Adrenal gland (tissue), 19 donors: Measurements from ENCODE around the gene YIPF3. TPM values are rescaled to one million over a fixed set of nuclear protein-coding genes. Genes with fewer than 3 reads are reported as not detected.
"Not testable (repeated sequence)": the region's sequence is repeated elsewhere in the genome, so short reads cannot be mapped to it uniquely, and the experiment has no call there.

Experiments used
- DNase-seq, 7 donors: peaks; one replicate each; pipeline ENCODE4 v3.0.0-alpha.2; 2019 to 2020
- H3K27ac ChIP-seq, 5 donors: fragments of 200-600 bp; sonication (generic) in 4 of 5; 1 replicate in 3 of 5; 2 replicates in 2 of 5; pipeline versions ENCODE4 v1.5.1 to v1.8.0; 2016 to 2020; ENCODE audit warnings: mild to moderate bottlenecking in 1 of 5
- H3K27me3 ChIP-seq: fragments of 200-600 bp; 2 replicates; pipeline ENCODE4 v1.8.0; 2021
- H3K36me3 ChIP-seq, 2 donors: fragments of 200-600 bp; replicated peaks in 1 of 2; 1 replicate in 1 of 2; 2 replicates in 1 of 2; pipeline versions ENCODE4 v1.5.1 to v1.8.0; 2018 to 2022
- H3K4me1 ChIP-seq, 2 donors: fragments of 200-600 bp; replicated peaks in 1 of 2; 1 replicate in 1 of 2; 2 replicates in 1 of 2; pipeline versions ENCODE4 v1.5.1 to v1.8.0; 2018 to 2021
- H3K4me3 ChIP-seq, 4 donors: fragments of 200-600 bp; sonication (generic) in 3 of 4; one replicate each; pipeline ENCODE4 v1.5.1; 2016 to 2018
- H3K9me3 ChIP-seq, 3 donors: fragments of 200-600 bp; sonication (generic) in 1 of 3; replicated peaks in 1 of 3; 1 replicate in 2 of 3; 2 replicates in 1 of 3; pipeline versions ENCODE4 v1.5.1 to v1.8.0; 2016 to 2021
- POLR2A ChIP-seq, 2 donors: fragments of 450-650 bp; IDR thresholded peaks; one replicate each; pipeline ENCODE4 v1.6.1; 2017; ENCODE audit warnings: antibody characterized with exemption in 2 of 2, mild to moderate bottlenecking in 2 of 2, moderate library complexity in 1 of 2
- WGBS, 4 donors: extraction: QIAGEN DNeasy Blood & Tissue Kit in 2 of 4; methylation state at CpG; one replicate each; pipeline versions ENCODE4 v1.1.5 to v1.1.7; 2013 to 2017; 5-methylcytosine and 5-hydroxymethylcytosine counted together
- intact Hi-C, 2 donors: fragments of 100-400 bp; cut with DNase I; formaldehyde crosslinking; loops; one replicate each; pipeline versions ENCODE4 v1.14.1 to v1.15.0; 2022 to 2023
- long read RNA-seq, 10 donors: library from polyadenylated mRNA in 3 of 10; unstranded in 2 of 10; stranded (forward) in 1 of 10; transcript quantifications; one replicate each; pipeline ENCODE4 v2.0.0 and lab custom pipeline, GENCODE V29; 2021 to 2026
- polyA plus RNA-seq, 3 donors: library from polyadenylated mRNA; stranded (reverse); fragments of 200-250 nt in 2 of 3; fragments of 350-450 nt in 1 of 3; fragmentation: Illumina TruSeq in 1 of 3; extraction: RNeasy Lipid Tissue Mini Kit (QIAGEN cat#74804) in 1 of 3; gene quantifications; one replicate each; pipeline ENCODE4 v1.2.3, GENCODE V29; 2013 to 2014
- total RNA-seq, 9 donors: library from RNA; depleted of rRNA in 4 of 9; stranded (reverse); fragments of >200 nt in 4 of 9; fragments of 120-200 nt in 1 of 9; fragmentation: NEBNext Ultra II Directional in 1 of 9; extraction: Animal tissue kit (Norgen Biotek cat#: 25700) in 1 of 9; gene quantifications; one replicate each; pipeline versions ENCODE4 v1.1.0 to v1.2.4, GENCODE V29; 2013 to 2023
- TF ChIP-seq, protein P1 (sequence below), 6 experiments: fragments of 450-650 bp in 4 of 6; fragments of 200-600 bp in 2 of 6; sonication (generic) in 1 of 6; IDR thresholded peaks; 1 replicate in 5 of 6; 2 replicates in 1 of 6; pipeline versions ENCODE4 v1.5.1 to v1.8.0; 2016 to 2021; ENCODE audit warnings: antibody characterized with exemption in 6 of 6, mild to moderate bottlenecking in 2 of 6, moderate library complexity in 1 of 6
- donor health status: healthy with polysubstance abuse.
- donor health status: Bipolar disorder and iron deficiency.
- donor health status: DM: yes; HTN: yes; CAD: no.
- donor health status: DM: no; HTN: no; CAD: no.
- donor health status: DM: no; HTN: no; CAD: no.
- donor health status: DM: yes; HTN: yes; CAD: no.

Gene YIPF3
- total RNA-seq (100 to 1,000 TPM; 121 to 271 (median 170) TPM), polyA plus RNA-seq (100 to 1,000 TPM in 1 of 3 donors, 10 to 100 TPM in 2; 78.1 to 139 (median 98.0) TPM)
- long read RNA-seq, donor 1, transcript YIPF3-202 (9 exons, 1,576 nt), result major isoform, 54 of 179 reads
- long read RNA-seq, donor 1, partial matches to known transcripts, result 107 of 179 reads
- long read RNA-seq, donor 1, other reads (novel, unspliced or antisense), result 6 of 179 reads
- long read RNA-seq, donor 2, transcript YIPF3-202 (9 exons, 1,576 nt), result major isoform, 48 of 100 reads
- long read RNA-seq, donor 2, transcript YIPF3-211 (3 exons, 652 nt), result minor isoform, 5 of 100 reads
- long read RNA-seq, donor 2, partial matches to known transcripts, result 41 of 100 reads
- long read RNA-seq, donor 2, other reads (novel, unspliced or antisense), result 0 of 100 reads
- long read RNA-seq, donor 3, transcript YIPF3-211 (3 exons, 652 nt), result minor isoform, 5 of 82 reads
- long read RNA-seq, donor 3, transcript YIPF3-202 (9 exons, 1,576 nt), result major isoform, 44 of 82 reads
- long read RNA-seq, donor 3, partial matches to known transcripts, result 31 of 82 reads
- long read RNA-seq, donor 3, other reads (novel, unspliced or antisense), result 0 of 82 reads
- long read RNA-seq, donor 4, transcript YIPF3-211 (3 exons, 652 nt), result minor isoform, 6 of 187 reads
- long read RNA-seq, donor 4, transcript YIPF3-202 (9 exons, 1,576 nt), result major isoform, 157 of 187 reads
- long read RNA-seq, donor 4, partial matches to known transcripts, result 14 of 187 reads
- long read RNA-seq, donor 4, other reads (novel, unspliced or antisense), result 8 of 187 reads
- long read RNA-seq, donor 5, transcript YIPF3-202 (9 exons, 1,576 nt), result major isoform, 291 of 325 reads
- long read RNA-seq, donor 5, partial matches to known transcripts, result 14 of 325 reads
- long read RNA-seq, donor 5, other reads (novel, unspliced or antisense), result 18 of 325 reads
- long read RNA-seq, donor 6, transcript YIPF3-211 (3 exons, 652 nt), result minor isoform, 5 of 95 reads
- long read RNA-seq, donor 6, transcript YIPF3-202 (9 exons, 1,576 nt), result major isoform, 77 of 95 reads
- long read RNA-seq, donor 6, partial matches to known transcripts, result 8 of 95 reads
- long read RNA-seq, donor 6, other reads (novel, unspliced or antisense), result 5 of 95 reads
- long read RNA-seq, donor 7, transcript YIPF3-202 (9 exons, 1,576 nt), result major isoform, 24 of 66 reads
- long read RNA-seq, donor 7, partial matches to known transcripts, result 34 of 66 reads
- long read RNA-seq, donor 7, other reads (novel, unspliced or antisense), result 0 of 66 reads
- long read RNA-seq, donor 8, transcript YIPF3-202 (9 exons, 1,576 nt), result major isoform, 86 of 143 reads
- long read RNA-seq, donor 8, partial matches to known transcripts, result 53 of 143 reads
- long read RNA-seq, donor 8, other reads (novel, unspliced or antisense), result 0 of 143 reads
- long read RNA-seq, donor 9, transcript YIPF3-211 (3 exons, 652 nt), result minor isoform, 6 of 94 reads
- long read RNA-seq, donor 9, transcript YIPF3-202 (9 exons, 1,576 nt), result major isoform, 53 of 94 reads
- long read RNA-seq, donor 9, partial matches to known transcripts, result 32 of 94 reads
- long read RNA-seq, donor 9, other reads (novel, unspliced or antisense), result 0 of 94 reads
- long read RNA-seq, donor 10, transcript YIPF3-202 (9 exons, 1,576 nt), result major isoform, 39 of 40 reads
- long read RNA-seq, donor 10, partial matches to known transcripts, result 0 of 40 reads
- long read RNA-seq, donor 10, other reads (novel, unspliced or antisense), result 0 of 40 reads

DNA sequence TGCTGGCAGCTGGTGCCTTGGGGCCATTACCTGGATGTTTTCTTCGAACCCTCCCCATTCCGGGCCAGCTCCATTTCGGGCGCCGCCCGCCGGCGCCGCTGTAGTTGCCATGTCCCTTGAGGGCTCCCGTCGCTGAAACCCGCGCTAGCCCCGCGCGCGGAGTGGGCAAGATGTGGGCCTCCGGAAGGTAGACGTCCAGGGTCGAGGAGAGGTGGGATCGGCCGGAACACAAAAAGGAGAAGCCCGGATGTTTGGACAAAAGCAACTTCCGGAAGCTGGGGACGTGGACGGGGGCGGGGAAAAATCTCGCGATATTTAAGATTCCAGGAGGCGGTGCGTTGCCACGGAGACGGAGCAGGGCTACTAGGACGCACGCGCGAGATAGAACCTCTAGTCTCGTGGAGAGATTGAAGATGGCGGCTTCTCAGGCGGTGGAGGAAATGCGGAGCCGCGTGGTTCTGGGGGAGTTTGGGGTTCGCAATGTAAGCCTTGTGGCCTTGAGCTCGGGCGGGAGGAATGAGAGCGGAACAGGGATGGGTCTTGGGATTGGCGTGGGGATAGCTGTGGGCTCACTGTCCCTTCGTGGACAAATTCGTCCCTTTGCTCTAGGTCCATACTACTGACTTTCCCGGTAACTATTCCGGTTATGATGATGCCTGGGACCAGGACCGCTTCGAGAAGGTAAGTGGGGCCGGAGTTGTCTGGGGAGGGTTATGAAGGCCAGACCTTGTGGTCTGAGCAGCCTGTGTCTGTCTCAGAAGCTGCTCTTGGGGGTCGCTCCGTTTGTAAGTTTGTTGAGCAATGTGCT is at the start of gene YIPF3, which contains the start of gene POLR1C:
YIPF3 (minus strand) TSS at position 230 of the 808 bp plus-strand sequence; CDS start at position 111, 119 bp downstream.
POLR1C (plus strand) TSS at position 393 of the 808 bp plus-strand sequence; CDS start at position 414, 21 bp downstream.
- intact Hi-C loops, result no loop called here
- H3K4me3 ChIP-seq, result peak within 1 kb of the TSS; percentile 38 to 82 (median 76)
- DNase-seq, result peak; percentile 98 to 99 (median 99)
- peak within 1 kb of the TSS in 4 of 5 donors; percentile 77 to 86 (median 81) for H3K27ac ChIP-seq
- peaks cover 0 to 61% of the 10 kb centered on the region in 2 donors for H3K36me3 ChIP-seq
- 0 to 1% (median 0%) methylated on average over 27 to 57 of the region's 57 CpGs for WGBS, 4 donors
- H3K4me1 ChIP-seq, result peaks cover 17 to 33% of the 10 kb centered on the region in 2 donors
- H3K27me3 ChIP-seq, result no peaks in the 10 kb centered on the region
- no peaks in the 10 kb centered on the region for H3K9me3 ChIP-seq
- peak in 1 of 2 donors; percentile 63 for TF ChIP-seq POLR2A (IDR thresholded peaks at IDR 0.05)
- TF ChIP-seq, protein P1, sequence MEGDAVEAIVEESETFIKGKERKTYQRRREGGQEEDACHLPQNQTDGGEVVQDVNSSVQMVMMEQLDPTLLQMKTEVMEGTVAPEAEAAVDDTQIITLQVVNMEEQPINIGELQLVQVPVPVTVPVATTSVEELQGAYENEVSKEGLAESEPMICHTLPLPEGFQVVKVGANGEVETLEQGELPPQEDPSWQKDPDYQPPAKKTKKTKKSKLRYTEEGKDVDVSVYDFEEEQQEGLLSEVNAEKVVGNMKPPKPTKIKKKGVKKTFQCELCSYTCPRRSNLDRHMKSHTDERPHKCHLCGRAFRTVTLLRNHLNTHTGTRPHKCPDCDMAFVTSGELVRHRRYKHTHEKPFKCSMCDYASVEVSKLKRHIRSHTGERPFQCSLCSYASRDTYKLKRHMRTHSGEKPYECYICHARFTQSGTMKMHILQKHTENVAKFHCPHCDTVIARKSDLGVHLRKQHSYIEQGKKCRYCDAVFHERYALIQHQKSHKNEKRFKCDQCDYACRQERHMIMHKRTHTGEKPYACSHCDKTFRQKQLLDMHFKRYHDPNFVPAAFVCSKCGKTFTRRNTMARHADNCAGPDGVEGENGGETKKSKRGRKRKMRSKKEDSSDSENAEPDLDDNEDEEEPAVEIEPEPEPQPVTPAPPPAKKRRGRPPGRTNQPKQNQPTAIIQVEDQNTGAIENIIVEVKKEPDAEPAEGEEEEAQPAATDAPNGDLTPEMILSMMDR (IDR thresholded peaks at IDR 0.05), result no peak

DNA sequence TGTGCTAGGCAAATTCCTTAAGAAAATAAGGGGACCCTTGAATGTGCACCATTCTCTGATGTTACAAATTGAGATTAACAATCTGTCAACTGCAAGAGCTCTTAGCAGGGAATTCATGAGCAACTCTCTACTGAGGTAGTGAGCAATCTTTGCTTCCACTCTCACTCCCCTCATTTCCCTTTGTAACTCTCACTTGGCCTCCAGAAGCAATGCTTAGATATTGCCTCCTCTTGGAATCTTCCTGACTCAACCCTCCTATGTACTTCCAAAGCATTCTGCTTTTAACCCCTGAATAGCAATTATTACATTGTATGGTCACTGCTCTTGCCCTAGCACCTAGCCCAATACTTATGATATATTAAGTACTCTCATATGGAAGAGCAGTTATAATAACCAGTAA is 42.6 kb upstream of the YIPF3 start:
- Histone ChIP-seq H3K9me3 (no peaks in the 10 kb centered on the region), H3K27me3 (no peaks in the 10 kb centered on the region), H3K27ac (no peak overlapping the region), H3K4me3 (no peak overlapping the region), H3K4me1 (no peaks in the 10 kb centered on the region), H3K36me3 (peaks cover 0 to 93% of the 10 kb centered on the region in 2 donors)
- intact Hi-C loops, result no loop called here
- DNase-seq, result no peak
- no peak for TF ChIP-seq POLR2A (IDR thresholded peaks at IDR 0.05)
- TF ChIP-seq, protein P1 (IDR thresholded peaks at IDR 0.05), result no peak

- H3K4me1 ChIP-seq, H3K27ac ChIP-seq, H3K4me3 ChIP-seq, H3K9me3 ChIP-seq, H3K27me3 ChIP-seq, DNase-seq, intact Hi-C loops: not testable (repeated sequence)
- H3K36me3 ChIP-seq, result peaks cover 0 to 95% of the 10 kb centered on the region in 2 donors
- WGBS, 4 donors, result 94 to 99% (median 96%) methylated on average over 7 of the region's 7 CpGs
Measured at GRCh38 chr6:43557620-43558019, 40.9 kb upstream of the YIPF3 start.
